HG03439 (cell line): Measurements from ENCODE around the gene EDC4.
"Not testable (repeated sequence)": the region's sequence is repeated elsewhere in the genome, so short reads cannot be mapped to it uniquely, and the experiment has no call there.

Experiments
- ATAC-seq: cut with Tn5 transposase; IDR thresholded peaks from one replicate; pipeline ENCODE4 v1.9.1; 2021; ENCODE audit warnings: mild to moderate bottlenecking, moderate library complexity; ENCODE audit not compliant: unreplicated experiment

Gene EDC4

GRCh38 chr16:67848118-67848517, 24.7 kb upstream of the EDC4 start:
- no peak for ATAC-seq

- ATAC-seq = no peak
These were observed 19.2 kb upstream of the EDC4 start for GRCh38 chr16:67853670-67854069.

- no peak for ATAC-seq
These were observed 17.1 kb upstream of the EDC4 start for GRCh38 chr16:67855789-67856188.

- no peak for ATAC-seq
These were observed 15.8 kb upstream of the EDC4 start for GRCh38 chr16:67856927-67857546.

GRCh38 chr16:67857547-67858233, 15.2 kb upstream of the EDC4 start:
- no peak for ATAC-seq

GRCh38 chr16:67858500-67858899, 14.4 kb upstream of the EDC4 start:
- ATAC-seq = no peak

GRCh38 chr16:67860589-67861398, 12.1 kb upstream of the EDC4 start:
- ATAC-seq = no peak

- ATAC-seq = no peak
These were observed 11.0 kb upstream of the EDC4 start for GRCh38 chr16:67861877-67862276.

- no peak for ATAC-seq
These were observed 9.9 kb upstream of the EDC4 start for GRCh38 chr16:67862623-67863583.

- ATAC-seq = not testable (repeated sequence)
These were observed 8.8 kb upstream of the EDC4 start for GRCh38 chr16:67864044-67864443.

- ATAC-seq = no peak
These were observed 8.3 kb upstream of the EDC4 start for GRCh38 chr16:67864594-67864993.

GRCh38 chr16:67865318-67865717, 7.5 kb upstream of the EDC4 start:
- no peak for ATAC-seq

GRCh38 chr16:67868290-67868689, 4.6 kb upstream of the EDC4 start:
- no peak for ATAC-seq

- ATAC-seq = no peak
These were observed 3.2 kb upstream of the EDC4 start for GRCh38 chr16:67869653-67870052.

- ATAC-seq = no peak
These were observed 1.6 kb upstream of the EDC4 start for GRCh38 chr16:67871256-67871655.

- ATAC-seq = no peak
These were observed 671 bp upstream of the EDC4 start for GRCh38 chr16:67872131-67872630.

GRCh38 chr16:67873435-67874370, 851 bp downstream of the EDC4 start:
- ATAC-seq = peak; percentile 21

GRCh38 chr16:67874372-67874771, 1.5 kb downstream of the EDC4 start:
- ATAC-seq = no peak

GRCh38 chr16:67877064-67877463, 4.2 kb downstream of the EDC4 start:
- ATAC-seq = no peak

GRCh38 chr16:67878232-67878631, 5.4 kb downstream of the EDC4 start:
- ATAC-seq = no peak
